ENCODE data around the gene PNMA3.
A peak's percentile ranks its signal among the peaks of the same experiment; 100 is the strongest.
"Not testable (repeated sequence)": the region's sequence is repeated elsewhere in the genome, so short reads cannot be mapped to it uniquely, and the experiment has no call there.

The PNMA3 gene

GRCh38 chrX:153055871-153056749 lies at the start of gene PNMA3:
TSS of gene PNMA3 (plus strand) at chrX:153056470. CDS start at chrX:153057056, 586 bp downstream.
- DNase-seq: no peak

- DNase-seq: not testable (repeated sequence)
Observed at GRCh38 chrX:153017174-153017573, 39.1 kb upstream of the PNMA3 start.

DNA sequence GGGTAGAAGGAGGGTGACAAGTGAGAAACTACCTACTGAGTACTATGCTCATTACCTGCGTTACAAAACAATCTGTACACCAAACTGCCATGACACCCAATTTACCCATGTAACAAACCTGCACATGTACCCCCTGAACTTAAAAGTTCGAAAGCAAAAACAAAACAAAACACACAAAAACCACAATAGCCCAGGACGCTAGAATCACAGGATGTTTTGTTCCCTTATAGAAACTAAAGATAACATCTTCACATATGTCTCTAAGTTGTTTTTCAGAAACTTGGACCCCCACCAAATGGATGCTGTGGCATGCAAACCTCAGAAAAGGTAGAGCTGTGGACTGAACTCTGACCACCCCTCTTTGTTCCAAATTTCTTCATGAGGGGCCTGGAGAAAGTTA lies 37.1 kb upstream of the PNMA3 start:
- no peak for DNase-seq

DNA sequence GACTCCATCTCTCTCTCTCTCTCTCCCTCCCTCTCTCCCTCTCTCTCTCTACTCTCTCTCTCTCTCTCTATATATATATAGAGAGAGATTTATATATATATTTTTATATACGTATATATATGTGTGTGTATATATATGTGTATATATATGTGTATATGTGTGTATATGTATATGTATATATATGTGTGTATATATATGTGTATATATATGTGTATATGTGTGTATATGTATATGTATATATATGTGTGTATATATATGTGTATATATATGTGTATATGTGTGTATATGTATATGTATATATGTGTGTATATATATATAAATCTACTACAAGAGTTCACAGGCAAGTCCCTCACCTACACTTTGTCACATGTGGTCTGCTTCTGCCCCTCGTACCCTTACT lies 29.8 kb upstream of the PNMA3 start:
- not testable (repeated sequence) for DNase-seq

GRCh38 chrX:153028487-153028886 lies 27.8 kb upstream of the PNMA3 start:
- DNase-seq: not testable (repeated sequence)

DNA sequence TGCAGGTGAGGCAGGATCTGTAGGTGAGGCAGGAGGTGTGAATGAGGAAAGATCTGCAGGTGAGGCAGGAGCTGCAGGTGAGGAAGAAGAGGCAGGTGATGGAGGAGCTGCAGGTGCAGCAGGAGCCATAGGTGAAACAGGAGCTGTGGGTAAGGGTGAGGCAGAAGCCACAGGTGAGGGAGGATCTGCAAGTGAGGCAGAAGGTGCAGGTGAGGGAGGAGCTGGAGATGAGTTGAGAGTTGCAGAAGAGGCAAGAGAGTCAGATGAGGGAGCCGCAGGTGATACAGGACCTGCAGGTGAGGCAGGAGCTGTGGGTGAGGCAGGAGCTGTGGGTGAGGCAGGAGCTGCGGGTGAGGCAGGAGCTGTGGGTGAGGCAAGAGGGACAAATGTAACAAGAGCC lies 27.1 kb upstream of the PNMA3 start:
- no peak for DNase-seq

- DNase-seq: no peak
Observed at GRCh38 chrX:153029875-153030274, 26.4 kb upstream of the PNMA3 start.

DNA sequence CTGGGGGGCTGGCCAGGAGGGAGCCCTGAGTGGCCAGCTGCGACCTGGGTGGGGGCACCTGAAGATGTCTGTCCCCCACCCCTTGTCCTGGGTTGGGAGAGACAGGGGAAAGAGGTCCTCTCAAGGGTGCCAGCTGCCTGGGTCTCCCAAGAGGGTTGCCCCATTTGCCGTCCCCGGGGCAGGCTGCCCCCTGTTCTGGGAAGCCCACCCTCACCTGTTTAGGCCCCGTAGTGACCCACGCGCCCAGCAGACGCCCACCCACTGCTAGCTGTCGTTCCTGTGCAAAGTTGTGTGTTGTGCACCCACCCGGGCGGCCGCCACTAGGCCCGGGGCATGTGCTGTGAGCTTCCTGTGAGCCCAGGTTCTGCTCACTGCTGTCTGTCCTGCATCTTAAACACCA lies 25.5 kb upstream of the PNMA3 start:
- DNase-seq: no peak

GRCh38 chrX:153032397-153033118 lies 23.7 kb upstream of the PNMA3 start:
- DNase-seq: peak; percentile 56

GRCh38 chrX:153049093-153049492 lies 7.2 kb upstream of the PNMA3 start:
- DNase-seq: no peak

DNA sequence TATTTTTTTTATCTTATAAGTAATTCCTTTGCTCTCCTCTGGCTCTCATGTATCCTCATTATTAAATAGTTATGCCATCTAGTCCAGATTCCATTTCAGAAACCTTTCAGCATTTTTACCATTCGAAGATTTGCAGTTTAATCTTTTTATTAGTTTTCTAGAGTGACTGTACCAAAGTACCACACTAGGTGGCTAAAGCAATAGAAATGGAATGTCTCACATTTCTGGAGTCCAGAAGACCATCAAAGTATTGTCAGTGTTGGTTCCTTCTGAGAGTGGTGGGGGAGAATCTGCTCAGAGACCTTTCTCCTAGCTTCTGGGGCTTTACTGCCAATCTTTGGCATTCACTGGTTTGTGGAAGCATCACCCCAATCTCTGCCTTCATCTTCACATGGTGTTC lies 3.7 kb upstream of the PNMA3 start:
- DNase-seq: no peak

GRCh38 chrX:153057281-153057680 lies 1.0 kb downstream of the PNMA3 start:
- DNase-seq: no peak

- DNase-seq: no peak
Observed at GRCh38 chrX:153059191-153060094, 3.2 kb downstream of the PNMA3 start.

GRCh38 chrX:153060095-153060445 lies 3.8 kb downstream of the PNMA3 start:
- DNase-seq: no peak

DNA sequence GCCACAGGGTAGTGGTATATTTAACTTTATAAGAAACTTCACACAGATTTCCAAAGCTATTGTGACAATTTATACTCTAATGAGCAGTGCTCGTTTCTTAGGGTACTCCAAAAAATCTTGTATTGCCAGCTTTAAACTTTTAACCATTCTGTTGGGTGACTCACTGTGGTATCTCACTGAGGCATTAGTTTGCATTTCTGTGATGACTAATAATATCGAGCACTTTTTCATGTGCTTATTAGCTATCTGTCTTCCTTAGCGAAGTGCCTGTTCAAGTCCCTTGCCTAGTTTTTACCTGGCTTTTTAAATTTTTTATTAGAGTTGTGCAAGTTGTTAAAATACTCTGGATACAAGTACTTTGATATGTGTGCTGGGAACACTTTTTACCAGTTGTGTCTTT lies 5.5 kb downstream of the PNMA3 start:
- no peak for DNase-seq

GRCh38 chrX:153063315-153063714 lies 7.0 kb downstream of the PNMA3 start:
- no peak for DNase-seq

- DNase-seq: no peak
Observed at GRCh38 chrX:153064061-153064460, 7.8 kb downstream of the PNMA3 start.

- DNase-seq: no peak
Observed at GRCh38 chrX:153065389-153065788, 9.1 kb downstream of the PNMA3 start.

- not testable (repeated sequence) for DNase-seq
Observed at GRCh38 chrX:153066402-153066801, 10.1 kb downstream of the PNMA3 start.

DNA sequence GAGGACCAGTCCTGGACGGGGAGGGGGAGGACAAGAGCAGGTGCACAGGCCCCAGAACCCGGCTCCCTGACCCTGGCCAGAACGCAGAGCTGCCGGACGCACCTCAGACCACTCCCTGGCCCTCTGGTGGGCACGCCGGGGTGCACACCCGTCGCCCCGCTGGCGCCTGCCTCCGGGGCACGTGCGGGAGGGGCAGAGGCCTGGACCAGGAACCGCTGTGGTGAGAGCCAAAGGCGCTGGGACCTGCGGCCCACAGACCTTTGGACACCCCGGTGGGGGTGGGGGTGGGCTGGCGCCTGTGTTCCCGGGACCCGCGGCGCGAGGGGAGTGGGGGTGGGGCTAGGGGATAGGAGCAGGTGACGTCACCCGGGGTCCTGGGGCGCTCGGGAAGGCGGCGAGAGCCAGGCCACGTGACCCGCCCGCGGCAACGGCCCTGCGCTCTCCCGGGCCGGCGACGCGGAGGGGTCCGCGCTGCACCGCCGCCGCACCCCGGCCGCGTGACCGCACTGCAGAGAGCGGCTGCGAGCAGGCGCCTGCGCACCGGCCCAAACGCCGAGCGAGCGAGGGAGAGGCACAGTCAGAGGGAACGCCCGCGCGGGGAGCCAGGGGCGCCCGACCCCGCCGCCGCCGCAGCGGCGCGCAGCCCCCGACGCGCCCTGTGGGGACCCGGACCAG lies 15.8 kb downstream of the PNMA3 start, which contains the start of gene PNMA6A:
TSS of gene PNMA6A (plus strand) at position 546 of the 675 bp plus-strand sequence. CDS start 609 bp downstream, outside the sequence.
- DNase-seq: not testable (repeated sequence)

DNA sequence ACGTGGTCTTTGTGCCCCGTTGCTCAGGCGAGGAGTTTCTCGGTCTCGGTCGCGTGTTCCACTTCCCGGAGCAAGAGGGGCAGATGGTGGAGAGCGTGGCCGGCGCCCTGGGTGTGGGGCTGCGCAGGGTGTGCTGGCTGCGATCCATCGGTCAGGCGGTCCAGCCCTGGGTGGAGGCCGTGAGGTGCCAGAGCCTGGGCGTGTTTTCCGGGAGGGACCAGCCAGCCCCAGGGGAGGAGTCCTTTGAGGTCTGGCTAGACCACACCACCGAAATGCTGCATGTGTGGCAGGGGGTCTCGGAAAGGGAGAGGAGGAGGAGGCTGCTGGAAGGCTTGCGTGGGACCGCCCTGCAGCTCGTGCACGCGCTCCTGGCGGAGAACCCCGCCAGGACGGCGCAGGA lies 17.1 kb downstream of the PNMA3 start:
- DNase-seq: not testable (repeated sequence)

DNA sequence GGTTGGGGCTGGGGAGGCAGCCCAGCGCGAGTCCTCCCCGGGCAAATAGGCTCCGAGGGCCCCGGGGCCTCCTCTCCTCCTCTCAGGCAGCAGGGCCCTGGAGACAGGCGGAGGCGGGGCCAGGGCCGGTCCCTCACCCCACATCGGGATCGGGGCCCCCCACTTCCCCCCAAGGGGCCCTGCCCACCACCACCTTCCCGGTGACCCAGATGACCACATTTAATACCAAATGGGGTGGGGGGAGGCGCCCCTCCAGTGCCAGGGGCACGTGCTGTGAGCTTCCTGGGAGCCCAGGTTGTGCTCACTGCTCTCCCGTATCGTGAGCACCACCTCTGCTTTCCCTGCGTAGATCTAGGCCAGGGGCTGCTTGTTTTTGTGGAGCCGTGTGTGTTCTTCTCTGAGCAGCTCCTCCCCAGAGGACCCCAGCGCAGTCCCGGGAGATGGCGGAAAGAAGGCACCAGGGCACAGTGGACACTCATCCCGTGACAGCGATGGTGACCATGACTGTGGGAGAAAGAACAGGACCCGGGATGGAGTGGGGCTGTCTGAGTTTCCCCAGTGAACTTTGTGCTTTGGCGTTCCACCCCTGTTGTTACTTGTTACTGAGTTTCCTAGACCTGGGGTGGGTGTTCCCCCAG lies 18.1 kb downstream of the PNMA3 start:
- no peak for DNase-seq

Data from stimulated activated CD4-positive, alpha-beta T cell treated with anti-CD3 and anti-CD28 coated beads, Interleukin-1b, Interleukin-23, amount 100 ng/mL, for 48 hours (primary cell).